ENCODE data around the gene GTF2IRD1.

Gene GTF2IRD1

GRCh38 chr7:74590813-74591212 is 137.1 kb downstream of the GTF2IRD1 start:
- DNase-seq (ENCODE audit: low read depth in 2 of 2) = no peak

- DNase-seq (ENCODE audit: low read depth in 2 of 2) = no peak
These were observed 144.9 kb downstream of the GTF2IRD1 start for GRCh38 chr7:74598558-74598957.

GRCh38 chr7:74599244-74599643 is 145.5 kb downstream of the GTF2IRD1 start:
- DNase-seq (ENCODE audit: low read depth in 2 of 2) = no peak

GRCh38 chr7:74604326-74605020 is 150.8 kb downstream of the GTF2IRD1 start:
- DNase-seq (ENCODE audit: low read depth in 2 of 2) = no peak

GRCh38 chr7:74606101-74606908 is 152.6 kb downstream of the GTF2IRD1 start:
- no peak for DNase-seq (ENCODE audit: low read depth in 2 of 2)

- DNase-seq (ENCODE audit: low read depth in 2 of 2) = no peak
These were observed 153.3 kb downstream of the GTF2IRD1 start for GRCh38 chr7:74606909-74607510.

- DNase-seq (ENCODE audit: low read depth in 2 of 2) = no peak
These were observed 158.5 kb downstream of the GTF2IRD1 start for GRCh38 chr7:74612015-74612829.

- no peak for DNase-seq (ENCODE audit: low read depth in 2 of 2)
These were observed 162.5 kb downstream of the GTF2IRD1 start for GRCh38 chr7:74615933-74616780.

- no peak for DNase-seq (ENCODE audit: low read depth in 2 of 2)
These were observed 163.6 kb downstream of the GTF2IRD1 start for GRCh38 chr7:74617180-74617744.

- no peak for DNase-seq (ENCODE audit: low read depth in 2 of 2)
These were observed 165.6 kb downstream of the GTF2IRD1 start for GRCh38 chr7:74619235-74619860.

GRCh38 chr7:74622228-74622749 is 168.6 kb downstream of the GTF2IRD1 start:
- no peak for DNase-seq (ENCODE audit: low read depth in 2 of 2)

GRCh38 chr7:74623135-74623534 is 169.4 kb downstream of the GTF2IRD1 start:
- no peak for DNase-seq (ENCODE audit: low read depth in 2 of 2)

- DNase-seq (ENCODE audit: low read depth in 2 of 2) = no peak
These were observed 171.7 kb downstream of the GTF2IRD1 start for GRCh38 chr7:74625446-74625845.

- DNase-seq (ENCODE audit: low read depth in 2 of 2) = no peak
These were observed 174.1 kb downstream of the GTF2IRD1 start for GRCh38 chr7:74627661-74628411.

- DNase-seq (ENCODE audit: low read depth in 2 of 2) = no peak
These were observed 178.8 kb downstream of the GTF2IRD1 start for GRCh38 chr7:74632505-74632904.

- DNase-seq (ENCODE audit: low read depth in 2 of 2) = no peak
These were observed 179.8 kb downstream of the GTF2IRD1 start for GRCh38 chr7:74633451-74633921.

GRCh38 chr7:74637745-74638144 is 184.0 kb downstream of the GTF2IRD1 start:
- DNase-seq (ENCODE audit: low read depth in 2 of 2) = no peak

- peak; percentile 55 to 57 for DNase-seq (ENCODE audit: low read depth in 2 of 2)
These were observed 196.3 kb downstream of the GTF2IRD1 start for GRCh38 chr7:74650055-74650454.

All from stimulated activated CD8-positive, alpha-beta memory T cell treated with anti-CD3 and anti-CD28 coated beads, Interleukin-7, amount 100 ng/mL, for 1 hour (primary cell).